T-helper 2 cell treated with Interferon-gamma antibody and Interleukin-4, amounts not matched to agents 100 ng/mL and 5 ng/mL, for 36 hours (primary cell): Measurements from ENCODE around the gene CD160. TPM values are rescaled to one million over a fixed set of nuclear protein-coding genes. Genes with fewer than 3 reads are reported as not detected.

ENCODE experiments used
- total RNA-seq: library from RNA; stranded (reverse); gene quantifications from 2 replicates; pipeline ENCODE4 v1.2.3, GENCODE V29; 2022

CD160 gene
- total RNA-seq, 1 donor from 2014 or later, result not detected

Other genes with a start within 250 kb of the CD160 start
- 33.6 and 36.4 TPM in 2 replicates for gene GPR89A, start 111.5 kb upstream of the CD160 start, total RNA-seq
- 0.27 and 0.36 TPM in 2 replicates for gene PDZK1, start 12.1 kb upstream of the CD160 start, total RNA-seq
- 14.8 and 16.4 TPM in 2 replicates for gene RNF115, start 104.6 kb downstream of the CD160 start, total RNA-seq
- gene POLR3C, start 104.7 kb downstream of the CD160 start, total RNA-seq, result 33.0 and 35.2 TPM in 2 replicates
- 2.8 and 4.0 TPM in 2 replicates for gene NUDT17, start 126.1 kb downstream of the CD160 start, total RNA-seq
- 20.5 and 21.3 TPM in 2 replicates for gene PIAS3, start 139.6 kb downstream of the CD160 start, total RNA-seq
- gene ANKRD35, start 166.4 kb downstream of the CD160 start, total RNA-seq, result 0.48 and 0.66 TPM in 2 replicates
- gene ITGA10, start 190.6 kb downstream of the CD160 start, total RNA-seq, result 1.1 and 1.5 TPM in 2 replicates
- gene PEX11B, start 199.2 kb downstream of the CD160 start, total RNA-seq, result 29.8 and 31.3 TPM in 2 replicates
- 199 and 205 TPM in 2 replicates for gene RBM8A, start 208.0 kb downstream of the CD160 start, total RNA-seq
- gene LIX1L, start 238.5 kb downstream of the CD160 start, total RNA-seq, result 39.3 and 41.5 TPM in 2 replicates
- gene ANKRD34A, start 245.1 kb downstream of the CD160 start, total RNA-seq, result 1.2 and 1.3 TPM in 2 replicates
- gene POLR3GL, start 245.2 kb downstream of the CD160 start, total RNA-seq, result 20.8 and 21.8 TPM in 2 replicates